Measurements from ENCODE around the gene FAM167B. TPM values are rescaled to one million over a fixed set of nuclear protein-coding genes. Genes with fewer than 3 reads are reported as not detected.

FAM167B gene
- polyA plus RNA-seq, 1 of the 3 experiments (the other 2 are of a cell fraction): 1.2 TPM

GRCh38 chr1:32219022-32219421 lies 28.0 kb upstream of the FAM167B start:
- no peaks in the 10 kb centered on the region for H3K9me2 ChIP-seq
- peaks cover 11 to 31% of the 10 kb centered on the region in 2 experiments for H3K36me3 ChIP-seq (replicated peaks in 1 of 2; ENCODE audit: control insufficient read depth in 1 of 2, insufficient read depth in 2 of 2, low read length in 1 of 2)
- H3K4me3 ChIP-seq (ENCODE audit: low read depth in 2 of 2, low read length in 1 of 2): no peak overlapping the region
- no peaks in the 10 kb centered on the region for H3K27me3 ChIP-seq (ENCODE audit: insufficient read depth)
- no peak for TF ChIP-seq JUND (IDR thresholded peaks at IDR 0.05)
- TF ChIP-seq FOXJ3 (CRISPR knock-in tag; IDR thresholded peaks at IDR 0.05): no peak
- no peak for TF ChIP-seq RFX5 (IDR thresholded peaks at IDR 0.05; ENCODE audit: low read length)
- no peak for TF ChIP-seq MEF2A (IDR thresholded peaks at IDR 0.05; ENCODE audit: borderline replicate concordance, low read depth)
- no peak for TF ChIP-seq SMC3 (IDR thresholded peaks at IDR 0.05; ENCODE audit: low read depth, low read length)
- TF ChIP-seq YY1 (IDR thresholded peaks at IDR 0.05; ENCODE audit: low read depth): no peak
- TF ChIP-seq TEAD4 (IDR thresholded peaks at IDR 0.05; ENCODE audit: borderline replicate concordance, insufficient read depth): no peak
- TF ChIP-seq GABPA (IDR thresholded peaks at IDR 0.05; ENCODE audit: low read depth): no peak
- no peak for TF ChIP-seq FOSL2 (IDR thresholded peaks at IDR 0.05; ENCODE audit: borderline replicate concordance, low read depth)
- no peak for TF ChIP-seq USF1 (IDR thresholded peaks at IDR 0.05; ENCODE audit: borderline replicate concordance, low read depth)
- no peak for TF ChIP-seq EZH2phosphoT487 (IDR thresholded peaks at IDR 0.05; ENCODE audit: borderline replicate concordance, low read depth)
- no peak for TF ChIP-seq FOXM1 (IDR thresholded peaks at IDR 0.05; ENCODE audit: low read depth)
- TF ChIP-seq ZBTB33 (IDR thresholded peaks at IDR 0.05; ENCODE audit: borderline replicate concordance, low read depth): no peak
- no peak for TF ChIP-seq CTCF (IDR thresholded peaks at IDR 0.05)
- TF ChIP-seq RCOR1 (IDR thresholded peaks at IDR 0.05; ENCODE audit: low read length): no peak
- TF ChIP-seq MAX (IDR thresholded peaks at IDR 0.05; ENCODE audit: low read depth): no peak
- TF ChIP-seq USF2 (IDR thresholded peaks at IDR 0.05; ENCODE audit: borderline replicate concordance, low read depth, low read length): no peak
- no peak for TF ChIP-seq TCF12 (IDR thresholded peaks at IDR 0.05)
- TF ChIP-seq POLR2AphosphoS5 (IDR thresholded peaks at IDR 0.05; ENCODE audit: low read depth, low read length): no peak
- DNase-seq: no peak
- no peak overlapping the region for H3K27ac ChIP-seq (ENCODE audit: low read depth in 2 of 2, low read length in 1 of 2)
- 78% methylated on average over 7 of the region's 7 CpGs for WGBS (ENCODE audit: low lambda C conversion rate)
- POLR2A ChIA-PET: interaction anchor here (0.7 kb wide), 1 partner anchor 106 kb away, joined by 3 read pairs; no protein-coding TSS in a partner anchor
- H2AFZ ChIP-seq (ENCODE audit: low read depth): no peak overlapping the region
- peaks cover 51% of the 10 kb centered on the region for H3K79me2 ChIP-seq (ENCODE audit: insufficient read depth)
- H3K9ac ChIP-seq: no peak overlapping the region
- H3K9me3 ChIP-seq: no peaks in the 10 kb centered on the region
- CTCF ChIA-PET: interaction anchor here (0.6 to 1.5 kb wide), 2 partner anchors 29 to 74 kb away, joined by 3 to 6 read pairs; partner anchors contain the start of gene FAM167B
- H4K20me1 ChIP-seq (ENCODE audit: insufficient read depth): no peaks in the 10 kb centered on the region
- H3F3A ChIP-seq (replicated peaks; ENCODE audit: insufficient read depth): peaks cover 3% of the 10 kb centered on the region
- H3K4me1 ChIP-seq (ENCODE audit: control insufficient read depth in 1 of 2, insufficient read depth in 2 of 2, low read depth in 1 of 2, low read length in 1 of 2): peaks cover 8 to 18% of the 10 kb centered on the region in 2 experiments; a peak in 3 of 4 replicates
- no peak overlapping the region for H3K4me2 ChIP-seq
